Right renal cortex interstitium (tissue), 3 donors: ENCODE results near the gene SETD7. TPM values are rescaled to one million over a fixed set of nuclear protein-coding genes. Genes with fewer than 3 reads are reported as not detected.

Source experiments
- DNase-seq, 3 donors: peaks; one replicate each; pipeline ENCODE4 v3.0.0-alpha.2; 2013; ENCODE audit warnings: low read depth in 3 of 3, low spot score in 2 of 3
- polyA plus RNA-seq, 3 donors: library from polyadenylated mRNA; unstranded; fragments of 120-200 nt; gene quantifications; one replicate each; pipeline ENCODE4 v1.2.1, GENCODE V29; 2013; ENCODE audit not compliant: insufficient read length in 3 of 3

Gene SETD7
- polyA plus RNA-seq, result 10 to 100 TPM; 12.4 to 12.7 (median 12.4) TPM

GRCh38 chr4:139556071-139556723, at the start of gene SETD7:
SETD7 (minus strand) TSS chr4:139556219; CDS start chr4:139556137, 82 bp downstream.
- DNase-seq, result peak in 2 of 3 donors; percentile 71 to 72

- DNase-seq, result no peak
Measured at GRCh38 chr4:139605516-139605915, 49.5 kb upstream of the SETD7 start.

GRCh38 chr4:139603576-139604410, 47.8 kb upstream of the SETD7 start:
- DNase-seq, result peak; percentile 27 to 50 (median 45)

GRCh38 chr4:139602776-139603360, 46.8 kb upstream of the SETD7 start:
- no peak for DNase-seq

GRCh38 chr4:139600662-139601061, 44.6 kb upstream of the SETD7 start:
- no peak for DNase-seq

- DNase-seq, result no peak
Measured at GRCh38 chr4:139599594-139600374, 43.8 kb upstream of the SETD7 start.

- no peak for DNase-seq
Measured at GRCh38 chr4:139599076-139599475, 43.1 kb upstream of the SETD7 start.

- no peak for DNase-seq
Measured at GRCh38 chr4:139596684-139597279, 40.8 kb upstream of the SETD7 start.

GRCh38 chr4:139596034-139596683, 40.1 kb upstream of the SETD7 start:
- no peak for DNase-seq

- no peak for DNase-seq
Measured at GRCh38 chr4:139594591-139595185, 38.7 kb upstream of the SETD7 start.

GRCh38 chr4:139593091-139593564, 37.1 kb upstream of the SETD7 start:
- no peak for DNase-seq

- no peak for DNase-seq
Measured at GRCh38 chr4:139589336-139590018, 33.5 kb upstream of the SETD7 start.

- no peak for DNase-seq
Measured at GRCh38 chr4:139587446-139587845, 31.4 kb upstream of the SETD7 start.

GRCh38 chr4:139585473-139585872, 29.5 kb upstream of the SETD7 start:
- no peak for DNase-seq

- no peak for DNase-seq
Measured at GRCh38 chr4:139584784-139585183, 28.8 kb upstream of the SETD7 start.

- no peak for DNase-seq
Measured at GRCh38 chr4:139584013-139584412, 28.0 kb upstream of the SETD7 start.

GRCh38 chr4:139582044-139582443, 26.0 kb upstream of the SETD7 start:
- no peak for DNase-seq

- no peak for DNase-seq
Measured at GRCh38 chr4:139581096-139581495, 25.1 kb upstream of the SETD7 start.

- no peak for DNase-seq
Measured at GRCh38 chr4:139576219-139576618, 20.2 kb upstream of the SETD7 start.
